Astrocyte (in vitro differentiated cells and primary cell): ENCODE data around the gene WDR1.

Source experiments
- CTCF ChIP-seq: IDR thresholded peaks from 2 replicates; pipeline ENCODE4 v1.5.1; 2011; ENCODE audit warnings: low read depth, mild to moderate bottlenecking, inconsistent platforms, low read length, moderate library complexity; ENCODE audit not compliant: insufficient read depth
- EZH2 ChIP-seq: IDR thresholded peaks from 2 replicates; pipeline ENCODE4 v1.6.1; 2012; ENCODE audit warnings: mild to moderate bottlenecking, low read length, inconsistent platforms; ENCODE audit not compliant: insufficient read depth

- TF ChIP-seq EZH2: no peak
- no peak for TF ChIP-seq CTCF
Observed at GRCh38 chr4:10051517-10052135, 65.0 kb downstream of the WDR1 start.
